Esophagus squamous epithelium (tissue), 4 donors: ENCODE data around the gene TNRC6A.

Experiments used
- CTCF ChIP-seq, 6 experiments: fragments of 450-650 bp in 4 of 6; fragments of 200-600 bp in 2 of 6; sonication (generic) in 2 of 6; IDR thresholded peaks; one replicate each; pipeline ENCODE4 v1.5.1; 2016 to 2019; ENCODE audit warnings: antibody characterized with exemption in 6 of 6, mild to moderate bottlenecking in 4 of 6, moderate library complexity in 4 of 6
- POLR2A ChIP-seq, 4 donors: fragments of 450-650 bp; IDR thresholded peaks; one replicate each; pipeline ENCODE4 v1.6.1; 2017; ENCODE audit warnings: antibody characterized with exemption in 4 of 4, mild to moderate bottlenecking in 4 of 4, moderate library complexity in 3 of 4

GRCh38 chr16:24873028-24873427 is 143.6 kb downstream of the TNRC6A start:
- TF ChIP-seq POLR2A (IDR thresholded peaks at IDR 0.05) (no peak), CTCF (IDR thresholded peaks at IDR 0.05) (no peak)
